NK-92 (cell line): Measurements from ENCODE around the gene CNTD1.
"Not testable (repeated sequence)": the region's sequence is repeated elsewhere in the genome, so short reads cannot be mapped to it uniquely, and the experiment has no call there.

Source experiments
- DNase-seq: peaks from one replicate; lab custom pipeline; 2025; ENCODE audit not compliant: unreplicated experiment; lab: John Stamatoyannopoulos, UW

CNTD1 gene

GRCh38 chr17:42844761-42845555 lies 46.3 kb downstream of the CNTD1 start:
- DNase-seq, result no peak

GRCh38 chr17:42845556-42845917 lies 46.9 kb downstream of the CNTD1 start:
- no peak for DNase-seq

- DNase-seq, result no peak
These were observed 47.4 kb downstream of the CNTD1 start for GRCh38 chr17:42845918-42846593.

GRCh38 chr17:42846594-42847280 lies 48.1 kb downstream of the CNTD1 start:
- DNase-seq, result no peak

GRCh38 chr17:42848093-42848492 lies 49.4 kb downstream of the CNTD1 start:
- DNase-seq, result no peak

- no peak for DNase-seq
These were observed 50.4 kb downstream of the CNTD1 start for GRCh38 chr17:42849031-42849430.

- DNase-seq, result no peak
These were observed 51.0 kb downstream of the CNTD1 start for GRCh38 chr17:42849451-42850181.

GRCh38 chr17:42850954-42851353 lies 52.3 kb downstream of the CNTD1 start, which contains the start of gene AOC3:
Gene AOC3, plus strand, starts transcription at chr17:42851199. Its CDS starts 145 bp downstream, at chr17:42851344.
- no peak for DNase-seq

GRCh38 chr17:42851371-42852240 lies 52.9 kb downstream of the CNTD1 start:
- not testable (repeated sequence) for DNase-seq

- no peak for DNase-seq
These were observed 53.7 kb downstream of the CNTD1 start for GRCh38 chr17:42852351-42852750.

- no peak for DNase-seq
These were observed 54.3 kb downstream of the CNTD1 start for GRCh38 chr17:42853004-42853403.

GRCh38 chr17:42853597-42853967 lies 54.9 kb downstream of the CNTD1 start:
- DNase-seq, result no peak

- no peak for DNase-seq
These were observed 55.5 kb downstream of the CNTD1 start for GRCh38 chr17:42853968-42854790.

- DNase-seq, result no peak
These were observed 56.5 kb downstream of the CNTD1 start for GRCh38 chr17:42855048-42855596.

GRCh38 chr17:42856093-42856492 lies 57.4 kb downstream of the CNTD1 start:
- DNase-seq, result not testable (repeated sequence)

- not testable (repeated sequence) for DNase-seq
These were observed 57.9 kb downstream of the CNTD1 start for GRCh38 chr17:42856516-42856915.

- DNase-seq, result no peak
These were observed 58.7 kb downstream of the CNTD1 start for GRCh38 chr17:42857389-42857788.
